Hepatocyte (in vitro differentiated cells): ENCODE data around the gene RARG. TPM values are rescaled to one million over a fixed set of nuclear protein-coding genes. Genes with fewer than 3 reads are reported as not detected.
A peak's percentile ranks its signal among the peaks of the same experiment; 100 is the strongest.
"Not testable (repeated sequence)": the region's sequence is repeated elsewhere in the genome, so short reads cannot be mapped to it uniquely, and the experiment has no call there.

Experiments
- DNase-seq: peaks from one replicate; pipeline ENCODE4 v3.0.0-alpha.2; 2016; ENCODE audit warnings: low spot score
- H2AFZ ChIP-seq: fragments of 200-600 bp; sonication (generic); 2 replicates; pipeline ENCODE4 v1.6.0; 2016; ENCODE audit warnings: antibody characterized with exemption, mild to moderate bottlenecking
- H3K27ac ChIP-seq: fragments of 200-600 bp; sonication (generic); 2 replicates; pipeline ENCODE4 v1.5.1; 2016; ENCODE audit warnings: mild to moderate bottlenecking
- H3K27me3 ChIP-seq: fragments of 200-600 bp; sonication (generic); 2 replicates; pipeline ENCODE4 v1.6.1; 2016
- H3K36me3 ChIP-seq: fragments of 200-600 bp; sonication (generic); replicated peaks from 2 replicates; pipeline ENCODE4 v1.5.1; 2016; ENCODE audit warnings: low read depth; ENCODE audit not compliant: insufficient read depth
- H3K4me1 ChIP-seq: fragments of 200-600 bp; sonication (generic); 2 replicates; pipeline ENCODE4 v1.5.1; 2016; ENCODE audit warnings: mild to moderate bottlenecking, moderate library complexity; ENCODE audit not compliant: insufficient read depth
- H3K4me2 ChIP-seq: fragments of 200-600 bp; sonication (generic); 2 replicates; pipeline ENCODE4 v1.6.0; 2016
- H3K4me3 ChIP-seq: fragments of 200-600 bp; sonication (generic); 2 replicates; pipeline ENCODE4 v1.5.1; 2016; ENCODE audit warnings: mild to moderate bottlenecking
- H3K79me2 ChIP-seq: fragments of 200-600 bp; sonication (generic); 2 replicates; pipeline ENCODE4 v1.6.0; 2017; ENCODE audit warnings: mild to moderate bottlenecking
- H3K9me2 ChIP-seq: fragments of 200-600 bp; sonication (generic); replicated peaks from 2 replicates; pipeline ENCODE4 v1.6.0; 2017; ENCODE audit warnings: mild to moderate bottlenecking; ENCODE audit not compliant: insufficient read depth
- H3K9me3 ChIP-seq: fragments of 200-600 bp; sonication (generic); 2 replicates; pipeline ENCODE4 v1.5.1; 2016; ENCODE audit warnings: low read depth, mild to moderate bottlenecking
- H4K20me1 ChIP-seq: fragments of 200-600 bp; sonication (generic); 2 replicates; pipeline ENCODE4 v1.6.0; 2016; ENCODE audit warnings: mild to moderate bottlenecking; ENCODE audit not compliant: insufficient read depth, poor library complexity, severe bottlenecking
- EZH2 ChIP-seq: fragments of 200-600 bp; sonication (generic); IDR thresholded peaks from 2 replicates; pipeline ENCODE4 v1.6.1; 2016; ENCODE audit warnings: antibody characterized with exemption, mild to moderate bottlenecking, borderline replicate concordance
- EZH2phosphoT487 ChIP-seq: fragments of 200-600 bp; sonication (generic); IDR thresholded peaks from one replicate; pipeline ENCODE4 v1.6.1; 2018; ENCODE audit warnings: antibody characterized with exemption, mild to moderate bottlenecking, low read depth, moderate library complexity; ENCODE audit not compliant: unreplicated experiment, severe bottlenecking
- WGBS: methylation state at CpG from one replicate; pipeline ENCODE4 v1.1.6; 2016; ENCODE audit warnings: low lambda C conversion rate; ENCODE audit errors: missing lambda C conversion rate; 5-methylcytosine and 5-hydroxymethylcytosine counted together
- polyA plus RNA-seq: library from polyadenylated mRNA; unstranded; fragments of >200 nt; fragmentation: Nextera tagmentation; extraction: Ambion mirVana; gene quantifications from 2 replicates; pipeline ENCODE4 v1.2.1, GENCODE V29; 2016
- total RNA-seq: library from RNA; depleted of rRNA; stranded (reverse); fragments of >200 nt; gene quantifications from 2 replicates; pipeline ENCODE4 v1.2.3, GENCODE V29; 2014
- TF ChIP-seq, protein P1 (sequence below): fragments of 200-600 bp; sonication (generic); IDR thresholded peaks from 2 replicates; pipeline ENCODE4 v1.5.1; 2016; ENCODE audit warnings: antibody characterized with exemption, mild to moderate bottlenecking; ENCODE audit not compliant: poor library complexity

The RARG gene
- total and polyA plus RNA-seq, 2 experiments from 2014 or later = 20.9 to 28.1 TPM

DNA sequence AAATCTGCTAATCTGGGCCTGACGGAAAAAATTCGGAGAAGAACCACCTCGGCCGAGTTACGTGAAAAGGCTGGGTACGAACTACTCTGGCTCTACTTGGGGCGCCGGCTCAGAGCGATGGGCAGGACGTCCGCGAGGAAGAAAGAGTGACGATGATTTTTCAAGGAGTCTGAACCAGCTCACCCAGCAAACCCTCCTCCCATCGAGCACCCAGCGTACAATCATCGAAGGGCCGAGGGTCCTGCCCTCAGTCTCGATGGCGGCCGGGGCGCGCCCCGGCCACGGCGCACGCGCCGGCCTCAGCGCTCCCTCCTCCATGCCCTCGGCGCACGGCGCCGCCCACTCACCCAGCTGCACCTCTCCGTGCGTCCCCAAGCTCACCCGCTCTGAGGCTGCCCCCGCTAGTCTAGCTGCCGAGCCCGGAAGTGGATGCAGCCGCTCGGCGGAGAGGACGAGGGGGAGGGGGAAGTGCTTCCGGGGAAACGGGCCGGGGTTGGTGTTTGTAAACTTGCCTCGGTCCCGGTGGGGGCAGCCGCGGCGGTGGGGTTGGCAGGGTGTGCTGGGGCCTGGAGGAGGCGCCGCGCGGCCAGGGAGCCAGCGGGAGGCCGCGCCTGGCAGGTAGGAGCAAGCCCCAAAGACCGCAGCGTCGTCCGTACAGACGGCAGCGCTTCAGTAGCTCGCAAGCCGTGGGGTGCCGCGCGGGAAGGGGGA is 51.6 kb downstream of the RARG start, which contains the start of the genes CSAD and ZNF740:
CSAD (minus strand) TSS at position 706 of the 711 bp plus-strand sequence. CDS start 7,455 bp downstream, outside the sequence.
ZNF740 (plus strand) TSS at position 503 of the 711 bp plus-strand sequence. CDS start 1,262 bp downstream, outside the sequence.
- Histone ChIP-seq H3K79me2 (peaks cover 63% of the 10 kb centered on the region), H3K27me3 (no peaks in the 10 kb centered on the region), H3K4me2 (peak within 1 kb of the TSS; percentile 89), H3K27ac (peak within 1 kb of the TSS; percentile 94), H3K4me3 (peak within 1 kb of the TSS; percentile 33), H4K20me1 (peaks cover 6% of the 10 kb centered on the region), H3K4me1 (peaks cover 35% of the 10 kb centered on the region), H2AFZ (peak within 1 kb of the TSS; percentile 61), H3K9me2 (no peaks in the 10 kb centered on the region), H3K36me3 (no peaks in the 10 kb centered on the region), H3K9me3 (no peaks in the 10 kb centered on the region)
- peak; percentile 99 for DNase-seq
- 2% methylated on average over 45 of the region's 70 CpGs for WGBS
- TF ChIP-seq EZH2 (no peak), EZH2phosphoT487 (no peak)
- TF ChIP-seq, protein P1, sequence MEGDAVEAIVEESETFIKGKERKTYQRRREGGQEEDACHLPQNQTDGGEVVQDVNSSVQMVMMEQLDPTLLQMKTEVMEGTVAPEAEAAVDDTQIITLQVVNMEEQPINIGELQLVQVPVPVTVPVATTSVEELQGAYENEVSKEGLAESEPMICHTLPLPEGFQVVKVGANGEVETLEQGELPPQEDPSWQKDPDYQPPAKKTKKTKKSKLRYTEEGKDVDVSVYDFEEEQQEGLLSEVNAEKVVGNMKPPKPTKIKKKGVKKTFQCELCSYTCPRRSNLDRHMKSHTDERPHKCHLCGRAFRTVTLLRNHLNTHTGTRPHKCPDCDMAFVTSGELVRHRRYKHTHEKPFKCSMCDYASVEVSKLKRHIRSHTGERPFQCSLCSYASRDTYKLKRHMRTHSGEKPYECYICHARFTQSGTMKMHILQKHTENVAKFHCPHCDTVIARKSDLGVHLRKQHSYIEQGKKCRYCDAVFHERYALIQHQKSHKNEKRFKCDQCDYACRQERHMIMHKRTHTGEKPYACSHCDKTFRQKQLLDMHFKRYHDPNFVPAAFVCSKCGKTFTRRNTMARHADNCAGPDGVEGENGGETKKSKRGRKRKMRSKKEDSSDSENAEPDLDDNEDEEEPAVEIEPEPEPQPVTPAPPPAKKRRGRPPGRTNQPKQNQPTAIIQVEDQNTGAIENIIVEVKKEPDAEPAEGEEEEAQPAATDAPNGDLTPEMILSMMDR = no peak

DNA sequence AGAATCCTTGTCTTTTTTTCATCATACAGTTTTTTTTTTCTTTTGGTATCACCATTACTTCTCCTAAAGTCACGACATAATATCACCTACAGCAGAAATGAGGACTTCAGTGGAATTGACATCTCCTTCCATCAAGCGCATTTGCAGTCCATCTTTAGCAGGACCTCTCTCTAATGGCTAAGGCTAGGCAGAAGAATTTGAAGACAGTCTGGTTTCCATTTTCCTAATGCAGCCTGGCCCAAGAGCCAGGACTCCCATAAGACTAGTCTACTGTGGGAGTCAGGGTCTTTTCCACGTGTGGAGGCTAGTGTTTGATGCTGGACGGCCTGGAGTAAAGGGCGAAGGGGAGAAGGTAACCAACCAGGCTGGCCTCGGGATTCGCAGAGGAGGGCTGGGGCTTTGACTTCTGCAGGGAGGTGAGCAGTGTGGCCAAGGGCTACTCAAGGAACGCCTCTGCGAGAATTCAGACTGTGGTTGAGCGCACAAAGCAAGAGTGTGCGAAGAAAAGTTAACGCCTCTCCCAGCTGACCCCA is 52.3 kb downstream of the RARG start:
- Histone ChIP-seq H3K9me3 (no peaks in the 10 kb centered on the region), H4K20me1 (peaks cover 1% of the 10 kb centered on the region), H3K4me1 (peaks cover 41% of the 10 kb centered on the region), H3K79me2 (peaks cover 58% of the 10 kb centered on the region), H3K27me3 (no peaks in the 10 kb centered on the region), H3K4me3 (peak overlapping the region; percentile 11), H3K36me3 (no peaks in the 10 kb centered on the region), H3K27ac (peak overlapping the region; percentile 93), H3K9me2 (no peaks in the 10 kb centered on the region), H2AFZ (peak overlapping the region; percentile 60), H3K4me2 (peak overlapping the region; percentile 79)
- DNase-seq = no peak
- TF ChIP-seq EZH2phosphoT487 (no peak), EZH2 (no peak)
- TF ChIP-seq, protein P1 = no peak
- 19% methylated on average over 12 of the region's 12 CpGs for WGBS

DNA sequence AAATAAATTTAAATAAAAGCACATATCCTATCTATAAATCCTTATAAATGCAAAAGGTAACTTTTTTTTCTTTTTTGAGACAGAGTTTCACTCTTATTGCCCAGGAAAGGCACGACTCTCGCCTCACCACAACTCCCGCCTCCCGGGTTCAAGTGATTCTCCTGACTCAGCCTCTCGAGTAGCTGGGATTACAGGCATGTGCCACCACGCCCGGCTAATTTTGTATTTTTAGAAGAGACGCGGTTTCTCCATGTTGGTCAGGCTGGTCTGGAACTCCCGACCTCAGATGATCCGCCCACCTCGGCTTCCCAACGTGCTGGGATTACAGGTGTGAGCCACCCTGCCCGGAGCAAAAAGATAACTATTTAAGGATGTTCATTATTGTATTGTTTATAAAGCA is 53.2 kb downstream of the RARG start:
- not testable (repeated sequence) for H2AFZ ChIP-seq, H3K27me3 ChIP-seq, H3K27ac ChIP-seq, H3K9me2 ChIP-seq, H3K36me3 ChIP-seq, H3K9me3 ChIP-seq, DNase-seq, H4K20me1 ChIP-seq, H3K4me3 ChIP-seq, H3K4me2 ChIP-seq
- WGBS = 96% methylated on average over 14 of the region's 14 CpGs
- H3K79me2 ChIP-seq = peaks cover 50% of the 10 kb centered on the region
- H3K4me1 ChIP-seq = peaks cover 44% of the 10 kb centered on the region

DNA sequence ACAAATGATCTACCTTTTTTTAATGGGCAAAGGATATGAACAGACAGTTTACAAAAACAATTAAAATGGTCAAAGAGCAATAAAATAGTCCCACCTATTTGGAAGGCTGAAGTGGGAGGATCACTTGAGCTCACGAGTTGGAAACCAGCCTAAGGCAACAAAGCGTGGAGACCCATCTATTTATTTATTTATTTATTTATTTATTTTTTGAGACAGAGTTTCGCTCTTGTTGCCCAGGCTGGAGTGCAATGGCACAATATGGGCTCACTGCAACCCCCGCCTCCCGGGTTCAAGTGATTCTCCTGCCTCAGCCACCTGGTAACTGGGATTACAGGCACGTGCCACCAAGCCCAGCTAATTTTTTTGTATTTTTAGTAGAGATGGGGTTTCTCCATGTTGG is 54.6 kb downstream of the RARG start:
- H3K27ac ChIP-seq, H3K27me3 ChIP-seq, DNase-seq, H4K20me1 ChIP-seq, H3K4me3 ChIP-seq, H3K36me3 ChIP-seq, H3K9me3 ChIP-seq, H3K4me2 ChIP-seq, H3K9me2 ChIP-seq, H2AFZ ChIP-seq: not testable (repeated sequence)
- Histone ChIP-seq H3K79me2 (peaks cover 43% of the 10 kb centered on the region), H3K4me1 (peaks cover 32% of the 10 kb centered on the region)
- 88% methylated on average over 6 of the region's 6 CpGs for WGBS
